HG03575 (cell line): ENCODE data around the gene ZIM2.

ENCODE experiments used
- ATAC-seq: cut with Tn5 transposase; IDR thresholded peaks from one replicate; pipeline ENCODE4 v1.9.1; 2021; ENCODE audit not compliant: unreplicated experiment, insufficient number of reproducible peaks, low FRiP score; ENCODE audit errors: extremely low read depth

Gene ZIM2

DNA sequence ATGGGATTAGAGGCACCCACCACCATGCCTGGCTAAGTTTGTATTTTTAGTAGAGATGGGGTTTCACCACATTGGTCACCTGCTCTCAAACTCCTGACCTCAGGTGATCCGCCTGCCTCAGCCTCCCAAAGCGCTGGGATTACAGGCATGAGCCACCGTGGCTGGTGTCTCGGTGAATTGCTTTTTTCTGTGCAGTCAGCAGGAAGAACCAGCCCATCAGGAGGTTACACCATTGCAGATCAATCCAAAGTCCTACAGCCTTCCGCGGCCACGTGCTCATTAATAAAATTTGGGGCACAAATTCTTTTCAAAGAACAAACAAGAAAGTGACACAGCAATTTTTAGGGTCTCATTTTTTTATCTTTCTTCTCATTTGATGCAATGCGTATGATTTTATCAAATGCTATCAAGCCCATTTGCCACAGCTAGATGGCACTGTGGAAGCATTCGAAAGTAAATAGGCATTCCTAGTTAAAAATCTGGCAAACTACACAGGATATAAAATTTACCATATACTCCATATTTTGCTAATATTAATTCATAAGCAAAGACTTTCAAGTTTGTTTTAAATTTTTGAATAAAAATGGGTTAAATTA, 114.6 kb downstream of the ZIM2 start:
- ATAC-seq: no peak
